ENCODE data around the gene FABP7. TPM values are rescaled to one million over a fixed set of nuclear protein-coding genes. Genes with fewer than 3 reads are reported as not detected.

The FABP7 gene
- total RNA-seq, 1 donor from 2014 or later: not detected

GRCh38 chr6:122785891-122786290 is 6.4 kb downstream of the FABP7 start:
- Histone ChIP-seq H3K27me3 (no peaks in the 10 kb centered on the region), H3K4me3 (no peak overlapping the region), H3K27ac (no peak overlapping the region), H3K4me1 (peaks cover 14% of the 10 kb centered on the region), H3K9me3 (no peaks in the 10 kb centered on the region), H3K36me3 (no peaks in the 10 kb centered on the region)
- intact Hi-C loops (cut with DNase I): loop anchor here (10.0 kb wide), 1 partner anchor 49 kb away; no protein-coding TSS in a partner anchor
- TF ChIP-seq CTCF (IDR thresholded peaks at IDR 0.05): no peak
- ATAC-seq (no peak), DNase-seq (no peak)

- Histone ChIP-seq H3K27ac (no peak overlapping the region), H3K4me1 (peaks cover 20% of the 10 kb centered on the region), H3K36me3 (no peaks in the 10 kb centered on the region), H3K27me3 (no peaks in the 10 kb centered on the region), H3K4me3 (no peak overlapping the region), H3K9me3 (no peaks in the 10 kb centered on the region)
- no peak for TF ChIP-seq CTCF (IDR thresholded peaks at IDR 0.05)
- DNase-seq: no peak
- no peak for ATAC-seq
- intact Hi-C loops (cut with DNase I): loop anchor here (10.0 kb wide), 1 partner anchor 47 kb away; no protein-coding TSS in a partner anchor
Measured at GRCh38 chr6:122787721-122788120, 8.2 kb downstream of the FABP7 start.

- H3K4me1 ChIP-seq: peaks cover 20% of the 10 kb centered on the region
- DNase-seq (no peak), ATAC-seq (no peak)
- TF ChIP-seq CTCF (IDR thresholded peaks at IDR 0.05): no peak
- no peaks in the 10 kb centered on the region for H3K27me3 ChIP-seq
- H3K36me3 ChIP-seq: no peaks in the 10 kb centered on the region
- H3K4me3 ChIP-seq: peak overlapping the region; percentile 68
- peak overlapping the region; percentile 92 for H3K27ac ChIP-seq
- intact Hi-C loops (cut with DNase I): loop anchor here (10.0 kb wide), 1 partner anchor 47 kb away; no protein-coding TSS in a partner anchor
- H3K9me3 ChIP-seq: no peaks in the 10 kb centered on the region
Measured at GRCh38 chr6:122788208-122788607, 8.7 kb downstream of the FABP7 start.

- no peak for TF ChIP-seq CTCF (IDR thresholded peaks at IDR 0.05)
- peaks cover 20% of the 10 kb centered on the region for H3K4me1 ChIP-seq
- no peak for DNase-seq
- H3K4me3 ChIP-seq: peak overlapping the region; percentile 68
- ATAC-seq: no peak
- peak overlapping the region; percentile 92 for H3K27ac ChIP-seq
- intact Hi-C loops (cut with DNase I): loop anchor here (10.0 kb wide), 1 partner anchor 46 kb away; no protein-coding TSS in a partner anchor
- H3K36me3 ChIP-seq: no peaks in the 10 kb centered on the region
- no peaks in the 10 kb centered on the region for H3K9me3 ChIP-seq
- no peaks in the 10 kb centered on the region for H3K27me3 ChIP-seq
Measured at GRCh38 chr6:122788663-122789181, 9.2 kb downstream of the FABP7 start.

GRCh38 chr6:122789182-122790027 is 9.9 kb downstream of the FABP7 start, which contains the start of gene SMPDL3A:
Gene SMPDL3A (plus strand): TSS chr6:122789258. CDS start chr6:122789347, 89 bp downstream.
- TF ChIP-seq CTCF (IDR thresholded peaks at IDR 0.05): peak; percentile 46
- intact Hi-C loops (cut with DNase I): loop anchor here (10.0 kb wide), 1 partner anchor 45 kb away; no protein-coding TSS in a partner anchor
- ATAC-seq: peak; percentile 89
- H3K27me3 ChIP-seq: no peaks in the 10 kb centered on the region
- peak within 1 kb of the TSS; percentile 92 for H3K27ac ChIP-seq
- no peaks in the 10 kb centered on the region for H3K36me3 ChIP-seq
- peaks cover 20% of the 10 kb centered on the region for H3K4me1 ChIP-seq
- H3K4me3 ChIP-seq: peak within 1 kb of the TSS; percentile 68
- peak; percentile 88 for DNase-seq
- H3K9me3 ChIP-seq: no peaks in the 10 kb centered on the region

All from upper lobe of right lung (tissue), 1 donor.